Cardiac septum (tissue), 1 donor: ENCODE results near the gene DNAJC7. TPM values are rescaled to one million over a fixed set of nuclear protein-coding genes. Genes with fewer than 3 reads are reported as not detected.

Experiments
- DNase-seq: peaks from one replicate; pipeline ENCODE4 v3.0.0-alpha.2; 2020; ENCODE audit warnings: low spot score
- intact Hi-C: fragments of 100-400 bp; cut with DNase I; formaldehyde crosslinking; loops from one replicate; pipeline ENCODE4 v1.14.0; 2022
- total RNA-seq: library from RNA; stranded (reverse); fragmentation: NEBNext Ultra II Directional; extraction: Animal tissue kit (Norgen Biotek cat#: 25700); gene quantifications from one replicate; pipeline ENCODE4 v1.2.1, GENCODE V29; 2021
- donor health status: DM: no; HTN: no; CAD: no.

Gene DNAJC7
- total RNA-seq, 1 donor from 2014 or later = 77.4 TPM

DNA sequence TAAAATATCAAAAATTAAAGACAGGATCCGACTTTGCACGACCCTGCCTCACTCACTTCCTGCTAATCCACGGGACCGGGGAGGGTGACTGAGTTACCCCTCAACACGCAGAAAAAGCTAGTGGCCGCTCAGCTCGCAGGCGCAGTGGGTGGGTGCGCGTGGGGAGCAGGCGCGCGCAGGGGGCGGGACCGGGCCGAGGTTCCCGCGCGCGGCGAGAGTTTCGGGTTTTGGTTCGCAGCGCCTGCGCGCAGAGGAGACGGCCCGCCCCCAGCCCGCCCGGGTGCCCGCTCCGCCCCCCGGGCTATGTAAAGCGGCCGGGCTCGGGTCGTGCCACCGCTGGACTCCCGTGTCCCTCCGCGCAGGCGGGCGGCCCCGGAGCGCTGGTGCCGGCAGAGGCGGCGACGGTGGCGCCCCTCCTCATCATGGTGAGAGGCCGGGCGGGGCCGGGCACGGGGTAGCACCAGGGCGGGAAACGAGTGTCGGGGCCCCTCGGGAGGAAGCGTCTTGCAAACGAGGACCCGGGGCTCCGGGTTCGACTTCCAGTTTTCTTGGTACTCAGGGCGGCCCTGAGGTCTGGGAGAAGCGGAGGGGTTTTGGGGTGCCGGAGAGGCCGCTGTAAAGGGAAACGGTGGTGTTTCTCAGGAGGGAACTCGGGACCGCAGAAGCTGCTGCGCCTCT, 50.6 kb downstream of the DNAJC7 start, which contains the start of gene CNP:
Gene CNP, plus strand, starts transcription at position 333 of the 678 bp plus-strand sequence. Its CDS starts 90 bp downstream, at position 423.
- intact Hi-C loops = loop anchor here (2.0 kb wide), 1 partner anchor 54 kb away; the partner anchor contains the start of gene NKIRAS2
- peak; percentile 96 for DNase-seq

DNA sequence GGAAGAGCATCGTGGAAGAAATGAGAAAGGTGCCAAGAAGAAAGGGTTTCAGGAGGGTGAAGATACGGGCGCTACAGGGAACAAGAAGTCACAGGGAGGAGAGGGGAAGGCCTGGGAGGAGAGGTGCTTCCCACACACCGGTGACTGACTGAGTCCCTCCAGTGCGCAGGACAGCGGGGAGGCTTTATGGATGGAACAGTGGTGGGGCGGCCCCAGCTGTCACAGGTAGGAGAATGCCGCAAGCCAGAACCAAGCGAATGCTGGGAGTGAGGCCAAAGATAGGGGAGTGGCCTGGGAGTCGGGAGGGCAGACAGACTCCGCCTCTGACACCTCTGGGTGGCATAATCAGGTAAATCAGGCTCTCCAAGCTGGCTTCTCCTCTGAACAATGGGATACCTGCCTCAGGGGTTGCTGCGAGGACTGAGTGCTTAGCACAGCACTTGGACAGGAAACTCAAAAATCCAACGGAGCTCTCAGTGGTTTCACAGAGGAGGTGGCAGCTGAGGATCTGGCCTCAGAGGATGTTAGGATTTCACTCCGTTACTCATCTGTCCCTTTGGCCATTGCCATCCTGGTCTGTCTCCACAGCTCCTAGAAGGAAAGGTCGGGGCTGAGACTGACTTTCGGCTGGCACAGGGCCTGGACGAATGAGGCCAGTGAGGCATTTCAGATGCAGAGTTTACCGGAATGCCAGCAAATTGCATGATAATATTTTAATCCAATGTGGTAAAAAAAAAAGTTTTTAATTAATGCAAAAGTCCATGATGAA, 51.4 kb downstream of the DNAJC7 start:
- intact Hi-C loops = loop anchor here (2.0 kb wide), 1 partner anchor 55 kb away; the partner anchor contains the start of gene NKIRAS2
- DNase-seq = no peak

DNA sequence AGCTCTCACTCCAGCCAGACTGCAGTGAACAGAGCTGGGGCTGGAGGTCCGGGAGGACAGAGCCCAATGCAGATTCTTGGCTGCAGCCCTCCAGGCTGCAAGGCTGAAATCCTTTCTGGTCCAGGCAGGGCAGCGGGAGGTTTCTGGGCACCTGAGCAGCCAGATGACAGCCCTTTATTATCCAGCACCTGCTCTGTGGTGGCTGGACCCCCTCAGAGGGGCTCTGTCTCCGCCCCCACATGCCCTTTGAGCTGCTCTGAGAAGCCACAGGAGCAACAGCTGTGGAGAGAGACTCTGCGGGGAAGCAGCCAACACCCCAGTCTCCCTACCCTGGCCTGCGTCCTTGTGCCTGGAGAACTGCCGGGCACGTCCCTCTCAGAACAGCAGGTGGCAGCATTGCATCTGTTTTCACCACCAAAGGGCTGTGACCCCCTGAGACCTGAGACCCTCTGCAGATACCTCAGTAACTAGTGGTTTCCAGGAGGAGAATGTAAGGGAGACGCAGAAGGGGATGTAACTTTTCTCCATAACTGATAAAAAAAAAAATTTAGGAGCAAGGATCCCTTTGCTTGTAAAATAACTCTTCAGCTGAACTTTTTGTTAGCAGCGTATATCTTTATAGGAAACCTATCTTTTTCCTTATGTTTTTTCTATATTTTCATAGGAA, 54.3 kb downstream of the DNAJC7 start:
- intact Hi-C loops = loop anchor here (1.0 to 5.0 kb wide), 2 partner anchors 134 to 153 kb away; partner anchors contain the start of gene ZNF385C
- peak; percentile 87 for DNase-seq

DNA sequence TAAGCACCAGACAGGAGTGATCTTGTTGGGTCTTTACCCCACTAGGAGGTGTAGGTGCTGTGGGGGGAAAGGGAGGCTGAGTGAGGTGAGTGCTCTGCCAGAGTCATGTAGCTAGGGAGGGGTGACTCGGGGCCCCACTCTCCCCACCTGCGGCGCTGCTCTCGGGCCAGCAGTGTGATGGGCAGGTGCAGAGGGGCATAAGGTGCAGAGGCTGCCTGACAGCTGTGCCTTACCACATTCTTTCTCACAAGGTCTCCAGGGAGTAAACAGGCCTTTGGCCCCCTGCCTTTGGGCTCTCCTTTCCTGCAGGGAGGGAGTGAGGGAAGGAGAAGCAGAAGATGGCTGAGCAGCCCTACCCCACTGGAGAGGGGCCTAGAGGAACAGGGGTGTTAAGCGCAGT, 55.1 kb downstream of the DNAJC7 start:
- intact Hi-C loops = loop anchor here (5.0 kb wide), 1 partner anchor 135 kb away; the partner anchor contains the start of gene ZNF385C
- no peak for DNase-seq

DNA sequence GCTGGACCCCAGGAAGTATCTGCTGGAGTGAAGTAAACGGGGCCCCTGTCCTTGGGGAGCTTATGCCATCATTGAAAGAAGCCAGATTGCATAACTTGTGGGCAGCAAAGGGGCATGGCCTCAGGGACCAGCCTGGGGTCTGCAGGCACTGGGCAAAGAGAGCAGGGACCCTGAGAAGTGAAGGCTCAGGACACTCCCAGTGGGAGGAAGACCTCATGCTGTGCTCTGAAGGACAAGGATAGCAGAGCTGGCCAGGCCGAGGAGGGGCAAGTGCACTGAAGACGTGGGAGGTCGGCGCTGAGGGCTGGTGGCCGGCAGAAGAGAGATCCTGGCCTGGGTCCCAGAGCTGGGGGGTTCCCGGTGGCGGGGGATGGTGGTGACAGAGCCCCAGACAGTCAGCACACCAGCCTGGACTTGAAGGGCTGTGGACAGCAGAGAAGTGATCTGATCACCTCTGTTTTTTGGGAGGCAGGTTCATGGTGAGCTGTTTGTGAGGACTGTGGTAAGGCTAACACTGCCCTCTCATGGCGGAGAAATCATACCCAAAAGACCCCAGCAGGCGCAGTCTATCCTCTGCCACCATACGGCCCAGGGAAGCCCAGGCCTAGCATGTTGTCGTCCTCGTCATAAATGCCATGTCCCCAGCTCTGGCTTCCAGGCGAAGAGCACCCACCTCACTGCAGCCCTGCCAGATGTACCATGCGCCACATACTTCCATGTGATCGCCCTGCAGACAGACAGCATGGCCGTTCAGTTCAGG, 57.7 kb downstream of the DNAJC7 start:
- intact Hi-C loops = loop anchor here (5.0 kb wide), 1 partner anchor 138 kb away; the partner anchor contains the start of gene ZNF385C
- no peak for DNase-seq

DNA sequence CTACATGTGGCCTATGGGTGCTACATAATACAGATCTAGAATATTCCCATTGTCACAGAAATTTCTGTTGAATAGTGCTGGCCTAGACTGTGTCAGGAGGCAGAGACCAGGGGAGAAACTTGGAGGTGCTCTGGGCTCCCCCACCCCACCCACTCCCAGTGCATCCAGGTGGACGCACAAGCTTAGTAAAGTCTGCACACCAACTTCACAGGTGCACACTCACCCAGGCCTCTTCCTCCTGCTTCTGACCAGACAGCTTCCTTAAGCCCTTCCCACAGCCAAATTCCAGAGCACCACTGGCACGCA, 58.3 kb downstream of the DNAJC7 start:
- intact Hi-C loops = no loop called here
- no peak for DNase-seq

DNA sequence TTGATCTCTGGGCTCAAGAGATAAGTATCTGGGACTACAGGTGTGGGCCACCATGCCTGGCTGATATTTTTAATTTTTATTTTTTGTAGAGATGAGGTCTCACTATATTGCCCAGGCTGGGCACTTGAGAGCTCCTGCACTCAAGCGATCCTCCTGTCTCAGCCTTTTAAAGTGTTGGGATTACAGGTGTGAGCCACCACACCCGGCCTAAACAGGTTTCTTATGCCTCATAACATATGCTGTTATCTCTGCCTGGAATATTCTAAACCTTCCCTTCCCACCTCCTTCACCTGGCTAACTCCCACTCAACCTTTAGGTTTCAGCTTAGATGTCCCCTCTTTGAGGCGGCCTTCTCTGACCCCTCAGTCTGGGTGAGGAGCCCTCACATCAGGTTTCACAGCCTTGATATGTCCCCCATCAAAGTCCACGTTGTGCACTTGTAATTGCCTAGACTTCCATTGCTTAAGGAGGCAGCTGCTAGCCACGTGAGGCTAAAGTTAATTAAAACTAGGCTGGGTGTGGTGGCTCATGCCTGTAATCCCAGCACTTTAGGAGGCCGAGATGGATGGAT, 59.3 kb downstream of the DNAJC7 start:
- no peak for DNase-seq
- intact Hi-C loops = no loop called here

DNA sequence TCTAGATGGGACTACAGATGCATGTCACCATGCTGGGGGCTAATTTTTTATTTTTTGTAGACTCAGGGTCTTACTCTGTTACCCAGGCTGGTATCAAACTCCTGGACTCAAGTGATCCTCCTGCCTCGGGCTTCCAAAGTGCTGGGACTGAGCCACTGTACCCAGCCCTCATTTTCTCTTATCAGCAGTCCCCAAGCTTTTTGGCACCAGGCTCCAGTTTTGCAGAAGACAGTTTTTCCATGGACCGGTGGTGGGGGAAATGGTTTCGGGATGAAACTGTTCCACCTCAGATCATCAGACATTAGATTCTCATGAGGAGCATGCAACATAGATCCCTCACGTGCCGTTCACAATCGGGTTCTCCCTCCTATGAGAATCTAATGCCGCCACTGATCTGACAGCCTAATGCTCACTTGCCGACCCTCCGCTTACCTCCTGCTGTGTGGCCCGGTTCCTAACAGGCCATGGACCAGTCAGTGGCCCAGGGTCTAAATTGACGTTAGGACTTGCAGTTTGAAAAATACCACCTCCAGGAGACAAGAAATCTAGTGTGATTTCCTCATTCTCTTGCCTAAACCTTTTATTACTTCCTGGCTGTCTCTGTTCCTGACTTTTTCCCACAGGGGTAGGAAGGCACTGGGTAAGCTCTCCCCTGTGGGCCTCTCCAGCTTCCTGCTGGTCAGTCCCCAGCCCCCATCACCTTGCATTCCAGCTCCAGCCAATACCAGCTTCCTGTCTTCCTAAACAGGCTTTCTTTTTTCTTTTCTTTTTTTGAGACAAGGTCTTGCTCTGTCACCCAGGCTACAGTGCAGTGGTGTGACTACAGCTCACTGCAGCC, 60.0 kb downstream of the DNAJC7 start:
- intact Hi-C loops = no loop called here

DNA sequence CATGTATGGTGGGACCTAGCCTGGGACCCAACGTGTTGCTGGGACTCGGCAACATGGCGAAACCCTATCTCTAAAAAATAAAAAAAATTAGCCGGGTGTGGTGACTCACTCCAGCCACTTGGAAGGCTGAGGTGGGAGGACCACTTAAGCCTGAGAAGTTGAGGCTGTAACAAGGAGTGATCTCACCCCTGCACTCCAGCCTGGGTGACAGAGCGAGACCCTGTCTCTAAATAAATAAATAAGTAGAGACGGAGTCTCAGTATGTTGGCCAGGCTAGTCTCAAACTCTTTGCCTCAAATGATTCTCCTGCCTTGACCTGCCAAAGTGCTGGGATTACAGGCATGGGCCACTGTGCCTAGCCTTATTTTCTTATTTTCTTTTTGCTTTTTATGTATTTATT, 60.7 kb downstream of the DNAJC7 start:
- no peak for DNase-seq
- intact Hi-C loops = no loop called here

More for the DNA sequence above, 60.0 kb downstream of the DNAJC7 start:
- no peak for DNase-seq

DNA sequence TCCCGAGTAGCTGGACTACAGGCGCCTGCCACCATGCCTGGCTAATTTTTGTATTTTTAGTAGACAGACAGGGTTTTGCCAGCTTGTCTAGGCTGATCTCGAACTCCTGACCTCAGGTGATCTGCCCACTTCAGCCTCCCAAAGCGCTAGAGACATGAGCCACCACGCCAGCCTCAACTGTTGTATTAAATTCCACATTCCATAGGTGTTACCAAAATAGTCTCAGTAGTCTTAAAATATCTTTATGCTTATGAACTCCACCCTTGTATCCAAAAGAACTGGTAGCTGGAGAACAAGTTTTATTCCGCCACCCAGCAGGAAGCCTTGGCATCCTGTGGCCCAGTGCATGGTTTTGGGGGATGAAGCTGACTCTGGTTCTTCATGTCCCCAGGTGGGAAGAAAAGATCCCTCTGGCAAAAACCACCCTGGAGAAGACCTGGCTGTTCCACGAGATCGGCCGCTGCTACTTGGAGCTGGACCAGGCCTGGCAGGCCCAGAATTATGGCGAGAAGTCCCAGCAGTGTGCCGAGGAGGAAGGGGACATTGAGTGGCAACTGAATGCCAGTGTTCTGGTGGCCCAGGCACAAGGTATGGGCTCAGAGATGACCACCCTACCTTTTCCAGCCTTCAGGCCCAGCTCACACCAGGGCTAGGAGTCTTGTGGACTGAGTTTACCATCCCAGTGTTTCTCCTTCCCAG, 68.3 kb downstream of the DNAJC7 start:
- DNase-seq = no peak
- intact Hi-C loops = no loop called here

DNA sequence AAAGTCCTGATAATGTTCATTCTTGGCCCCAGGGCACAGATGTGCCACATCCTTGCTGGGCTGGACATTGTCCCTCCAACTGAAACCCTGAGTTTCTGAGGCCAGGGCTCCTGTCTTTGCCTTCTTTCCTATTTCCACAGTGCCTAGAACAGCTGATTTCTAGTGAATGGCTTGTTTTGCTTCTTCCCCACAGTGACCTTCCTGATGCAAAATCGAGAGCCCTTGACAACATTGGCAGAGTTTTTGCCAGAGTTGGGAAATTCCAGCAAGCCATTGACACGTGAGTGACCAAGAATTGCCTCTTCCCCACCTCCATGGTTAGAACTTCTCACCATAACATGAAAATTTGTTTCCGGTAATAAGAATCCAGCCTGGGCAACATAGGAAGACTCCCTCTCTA, 72.3 kb downstream of the DNAJC7 start:
- intact Hi-C loops = no loop called here
- no peak for DNase-seq

DNA sequence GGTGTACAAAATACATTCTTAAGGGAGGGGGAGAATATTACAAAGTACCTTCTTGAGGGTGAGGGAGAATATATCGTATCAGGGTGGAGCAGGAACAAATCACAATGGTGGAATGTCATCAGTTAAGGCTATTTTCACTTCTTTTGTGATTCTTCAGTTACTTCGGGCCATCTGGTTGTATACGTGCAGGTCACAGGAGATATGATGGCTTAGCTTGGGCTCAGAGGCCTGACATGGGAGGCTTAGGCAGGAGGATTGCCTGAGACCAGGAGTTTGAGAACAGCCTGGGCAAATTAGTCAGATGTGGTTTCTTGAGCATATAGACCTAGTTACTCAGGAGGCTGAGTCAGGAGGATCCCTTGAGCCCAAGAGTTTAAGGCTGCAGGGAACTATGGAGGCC, 73.7 kb downstream of the DNAJC7 start:
- intact Hi-C loops = no loop called here
- DNase-seq = no peak

DNA sequence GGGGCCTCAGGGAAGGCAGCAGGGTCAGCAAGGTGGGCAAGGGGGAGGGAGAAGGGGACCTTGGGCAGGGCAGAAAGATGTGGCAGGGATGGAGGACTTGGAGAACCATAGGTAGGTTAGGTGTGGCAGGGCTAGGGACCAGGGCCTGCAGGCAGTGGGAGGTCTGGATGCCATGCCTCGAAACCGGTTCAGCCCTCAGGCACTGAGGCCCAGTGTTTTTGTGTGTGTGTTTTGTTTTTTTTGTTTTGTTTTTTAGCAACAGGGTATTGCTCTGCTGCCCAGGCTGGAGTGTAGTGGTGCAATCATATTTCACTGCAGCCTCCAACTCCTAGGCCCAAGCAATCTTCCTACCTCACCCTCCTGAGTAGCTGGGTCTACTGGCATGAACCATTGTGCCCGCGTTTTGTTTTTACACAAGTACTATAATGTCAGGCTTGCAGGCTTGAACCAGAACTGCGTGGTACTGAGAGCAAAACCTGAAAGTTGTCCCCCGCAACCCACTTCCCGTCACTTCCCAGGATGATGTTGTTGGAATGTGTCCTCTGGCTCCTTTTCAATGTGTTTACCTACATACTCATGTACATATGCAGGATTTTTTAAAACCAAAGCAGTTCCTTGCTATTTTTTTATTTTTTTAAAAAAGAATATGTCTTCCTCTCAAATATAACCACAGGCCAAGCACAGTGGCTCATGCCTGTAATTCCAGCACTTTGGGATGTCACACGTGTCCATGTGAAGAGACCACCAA, 74.4 kb downstream of the DNAJC7 start:
- no peak for DNase-seq
- intact Hi-C loops = no loop called here

DNA sequence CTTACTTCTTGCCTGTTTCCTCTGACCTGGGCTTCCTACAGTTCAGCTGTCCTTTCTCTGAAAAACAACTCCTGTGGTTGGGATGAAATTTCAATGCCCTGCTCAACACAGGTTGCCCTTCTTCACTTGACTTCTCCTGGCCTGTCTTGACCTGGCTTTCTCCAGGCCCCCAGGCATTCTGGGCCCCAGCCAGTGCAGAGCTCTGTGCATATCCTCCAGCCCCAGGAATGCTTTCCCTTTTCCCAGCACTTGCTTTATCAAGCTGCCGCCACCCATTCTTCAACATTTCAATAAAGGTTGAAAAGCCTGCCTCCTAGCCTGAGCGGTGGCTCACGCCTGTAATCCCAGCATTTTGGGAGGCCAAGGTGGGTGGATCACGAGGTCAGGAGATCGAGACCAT, 76.1 kb downstream of the DNAJC7 start:
- intact Hi-C loops = no loop called here
- DNase-seq = no peak

DNA sequence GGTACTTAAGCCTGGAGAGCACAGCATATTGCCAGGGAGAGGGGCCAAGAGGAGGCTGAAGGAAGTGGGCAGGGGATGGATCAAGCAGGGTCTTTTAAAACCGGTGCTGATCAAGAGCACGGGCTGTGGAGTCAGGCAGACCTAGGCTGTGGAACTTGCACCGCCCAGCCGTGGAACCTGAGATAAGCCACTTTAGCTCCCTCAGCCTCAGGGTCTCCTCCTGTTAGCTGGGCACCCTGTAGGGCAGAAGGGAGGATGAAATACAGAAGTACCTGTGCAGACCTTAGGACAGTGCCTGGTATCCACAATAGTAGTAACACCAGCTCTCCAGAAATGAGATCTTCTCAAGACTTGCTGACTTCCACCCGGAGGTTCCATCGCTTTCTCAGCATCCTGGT, 77.5 kb downstream of the DNAJC7 start:
- intact Hi-C loops = no loop called here
- no peak for DNase-seq

DNA sequence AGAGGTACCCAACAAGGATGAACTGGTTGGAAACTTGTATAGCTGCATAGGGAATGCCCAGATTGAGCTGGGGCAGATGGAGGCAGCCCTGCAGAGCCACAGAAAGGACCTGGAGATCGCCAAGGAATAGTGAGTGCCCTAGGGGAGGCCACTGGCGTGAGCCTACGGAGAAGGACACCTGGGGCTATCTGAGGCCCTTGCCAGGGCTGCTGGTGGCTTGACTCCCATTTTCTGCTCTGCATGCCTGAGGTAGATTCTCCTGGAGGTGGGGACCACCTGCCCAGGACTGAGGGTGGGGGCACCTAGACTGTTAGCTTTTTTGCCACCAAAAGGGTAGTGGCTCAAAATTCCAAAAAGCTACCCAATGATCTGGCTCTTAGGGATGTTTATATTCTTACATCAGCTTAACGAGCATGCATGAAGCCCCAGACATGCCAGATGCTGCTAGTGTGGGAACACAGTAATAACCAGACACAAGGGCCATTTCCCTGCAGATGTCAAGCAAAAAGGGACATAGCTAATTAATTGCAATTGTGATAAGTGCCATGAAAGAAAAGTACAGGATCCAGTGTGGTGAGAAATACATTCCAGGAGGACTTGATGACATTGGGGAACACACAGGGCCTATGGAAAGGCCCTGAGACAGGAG, 78.1 kb downstream of the DNAJC7 start:
- intact Hi-C loops = no loop called here
- no peak for DNase-seq
